T-helper 9 cell (primary cell): Measurements from ENCODE around the gene NR1D1.

ENCODE experiments used
- DNase-seq: peaks from one replicate; pipeline ENCODE4 v3.0.0-alpha.2; 2020

The NR1D1 gene

GRCh38 chr17:40062329-40063186 is 37.8 kb downstream of the NR1D1 start, which contains the start of gene THRA:
THRA (plus strand) TSS chr17:40062965; CDS start chr17:40074489, 11,524 bp downstream.
- DNase-seq, result peak; percentile 66

DNA sequence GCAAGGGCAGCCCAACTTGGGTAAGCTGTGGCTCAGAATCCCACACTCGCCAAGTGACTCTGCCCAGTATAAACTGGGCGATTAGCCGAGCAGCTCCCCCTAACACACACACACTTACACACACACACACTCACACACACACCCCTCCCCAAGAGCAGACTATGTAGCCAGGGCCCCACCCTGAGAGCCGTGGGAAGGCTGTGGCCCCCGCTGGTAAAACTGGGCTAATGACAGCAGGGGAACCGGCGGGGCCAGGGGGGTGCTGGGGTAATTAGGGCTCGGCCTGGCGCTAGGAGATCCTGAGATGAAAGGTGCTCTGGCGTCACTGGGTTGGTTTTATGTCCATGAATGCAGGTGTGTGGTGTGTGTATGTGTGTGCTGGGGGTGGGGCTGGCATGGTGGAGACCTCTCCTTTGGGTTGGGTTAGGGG is 38.8 kb downstream of the NR1D1 start:
- no peak for DNase-seq

DNA sequence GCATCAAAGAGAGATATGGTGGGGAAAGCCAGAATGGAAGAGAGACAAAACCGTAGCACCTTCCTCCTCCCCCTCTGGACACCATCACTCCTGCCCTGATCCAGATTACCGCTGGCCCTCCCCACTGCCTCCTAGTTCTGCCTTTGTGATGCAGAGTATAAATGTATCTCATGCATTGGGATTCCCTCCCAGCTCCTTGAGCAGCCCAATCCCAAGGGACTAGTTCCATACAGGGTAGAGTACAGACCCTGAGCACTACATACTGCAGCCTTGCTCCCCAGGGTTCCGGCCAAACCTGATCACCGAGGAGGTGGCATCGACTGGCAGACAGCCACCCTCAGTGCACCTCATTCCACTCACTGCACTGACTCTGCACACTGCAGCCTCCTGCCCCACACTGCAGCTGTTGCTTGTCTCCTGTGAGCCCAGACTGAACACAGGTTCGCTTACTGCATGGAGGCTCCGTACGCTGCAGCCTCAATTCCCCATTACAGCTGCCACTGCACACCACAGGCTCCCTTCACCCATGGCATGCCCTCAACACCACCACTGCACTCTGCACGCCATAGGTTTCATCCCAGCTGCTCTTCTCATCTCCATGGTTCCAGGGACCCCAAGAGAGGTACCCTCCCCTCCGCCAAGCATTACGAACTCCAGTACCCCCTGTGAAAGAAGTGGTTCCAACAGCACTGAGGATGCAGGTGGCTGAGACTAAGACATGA is 39.3 kb downstream of the NR1D1 start:
- no peak for DNase-seq

DNA sequence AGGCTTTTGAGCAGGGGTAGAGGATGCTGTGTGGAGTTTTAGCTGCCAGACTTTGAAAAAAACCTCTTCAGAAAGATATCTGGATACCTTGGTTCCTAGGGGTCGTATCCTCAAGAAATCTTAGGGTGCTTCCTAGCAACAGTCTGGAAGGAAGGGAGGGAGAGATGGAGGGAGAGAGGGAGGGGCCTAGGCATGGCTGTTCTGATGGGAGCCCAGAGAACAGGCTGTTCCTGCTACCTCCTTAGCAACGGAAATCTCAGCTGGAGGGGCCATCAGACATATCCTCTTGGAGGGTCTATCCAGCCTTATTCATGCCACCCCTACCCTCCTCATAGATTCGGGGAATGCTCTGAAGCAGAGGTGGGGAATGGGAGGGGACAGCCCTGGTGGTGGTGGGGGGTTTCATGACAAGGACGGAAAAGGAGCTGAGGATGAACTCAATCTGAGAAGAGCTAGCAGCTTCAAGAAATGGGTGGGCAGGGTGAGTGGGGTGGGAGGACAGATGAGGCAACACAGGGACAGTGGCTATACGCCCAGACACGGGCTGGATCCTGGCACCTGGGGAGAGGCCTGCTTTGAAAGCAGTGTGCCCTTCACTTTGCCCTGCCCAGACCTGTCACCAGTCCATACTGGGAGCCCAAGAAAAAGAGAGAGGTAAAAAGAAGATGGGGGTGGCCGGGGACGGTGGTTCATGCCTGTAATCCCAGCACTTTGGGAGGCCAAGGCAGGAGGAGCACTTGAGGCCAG is 40.5 kb downstream of the NR1D1 start:
- no peak for DNase-seq

DNA sequence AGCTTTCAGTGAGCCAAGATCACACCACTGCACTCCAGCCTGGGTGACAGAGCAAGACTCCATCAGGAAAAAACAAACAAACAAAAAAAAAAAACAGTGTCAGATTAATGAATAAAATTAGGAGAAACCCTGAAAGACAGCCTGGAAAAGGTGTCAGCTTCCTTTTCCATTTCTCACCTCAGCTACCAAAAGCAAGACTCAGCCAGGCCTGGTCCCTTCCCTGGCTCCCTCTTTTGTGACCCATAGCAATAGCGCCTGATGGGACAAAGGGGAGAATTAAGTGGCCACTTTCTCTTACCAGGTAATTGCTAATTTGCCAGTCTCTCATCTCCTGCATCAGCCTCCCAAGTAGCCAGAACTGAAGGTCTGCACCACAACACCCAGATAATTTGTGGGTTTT is 41.5 kb downstream of the NR1D1 start:
- no peak for DNase-seq

DNA sequence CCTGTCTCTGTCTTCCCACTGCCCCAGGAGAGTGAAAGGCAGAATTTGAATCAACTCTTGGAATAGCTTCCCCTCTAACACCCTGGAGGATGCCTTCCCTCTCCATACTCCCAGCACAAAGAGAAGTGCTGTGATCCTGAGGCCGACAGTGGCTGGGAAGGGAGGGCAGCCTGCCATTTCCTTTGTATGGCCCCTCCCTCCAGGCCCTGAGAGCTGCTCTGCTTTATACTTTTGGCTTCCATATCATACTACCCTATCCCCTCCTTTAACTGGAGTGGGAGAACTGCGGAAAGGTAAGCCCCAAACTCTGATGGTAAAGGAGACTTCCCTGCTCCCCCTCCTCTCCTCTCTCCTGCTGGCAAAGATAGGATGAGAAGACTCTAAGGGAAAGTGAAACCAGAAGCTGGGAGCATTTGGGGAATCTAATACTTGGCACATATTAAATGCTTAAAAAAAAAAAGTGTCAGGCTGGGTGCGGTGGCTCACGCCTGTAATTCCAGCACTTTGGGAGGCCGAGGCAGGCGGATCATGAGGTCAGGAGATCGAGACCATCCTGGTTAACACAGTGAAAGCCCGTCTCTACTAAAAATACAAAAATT is 42.1 kb downstream of the NR1D1 start:
- DNase-seq, result no peak

GRCh38 chr17:40056379-40057015 is 43.9 kb downstream of the NR1D1 start:
- DNase-seq, result no peak
